HCT116 (cell line): Measurements from ENCODE around the gene UCN3. TPM values are rescaled to one million over a fixed set of nuclear protein-coding genes. Genes with fewer than 3 reads are reported as not detected.

Experiments used
- ATAC-seq: fragments of 200-7000 bp; cut with Tn5 transposase; 2 replicates; pipeline ENCODE4 v1.9.1; 2020; ENCODE audit warnings: mild to moderate bottlenecking, moderate library complexity
- BruUV-seq: library from RNA; stranded (reverse); fragments of 400-500 nt; replicated peaks from 2 replicates; lab custom pipeline; 2021; lab: Mats Ljungman, UMichigan
- CTCF ChIA-PET: fragments of 300-600 bp; sonication (Branson Sonifier 250); formaldehyde crosslinking; loops from one replicate; lab custom pipeline; 2021; ENCODE audit warnings: antibody characterized with exemption; lab: Charles Lee
- POLR2A ChIA-PET: fragments of 300-600, 350-600 bp; sonication (Branson Sonifier 250); formaldehyde crosslinking; loops from one replicate; lab custom pipeline; 2021; ENCODE audit warnings: antibody characterized with exemption; lab: Charles Lee
- RAD21 ChIA-PET, 2 experiments: fragments of 300-600 bp; sonication (Branson Sonifier 250); formaldehyde crosslinking; loops; one replicate each; lab custom pipeline; 2023; ENCODE audit warnings: low total read pairs in 2 of 2; ENCODE audit not compliant: uncharacterized antibody in 2 of 2, unreplicated experiment in 2 of 2, low non-redundant PET in 1 of 2; lab: Charles Lee
- DNase-seq: peaks from one replicate; pipeline ENCODE4 v3.0.0-alpha.2; 2010; ENCODE audit warnings: low read depth, low spot score
- H2AFZ ChIP-seq: fragments of 200-600 bp; shearing (Covaris generic), sonication (generic); 2 replicates; pipeline ENCODE4 v1.6.1; 2017; ENCODE audit warnings: low read depth, mixed run types, mixed read lengths, antibody characterized with exemption, low read length; ENCODE audit not compliant: poor library complexity, severe bottlenecking
- H3K27ac ChIP-seq: 2 replicates; pipeline ENCODE4 v1.5.1; 2012; ENCODE audit warnings: low read depth, low read length
- H3K27me3 ChIP-seq: fragments of 200-600 bp; sonication (generic); 2 replicates; pipeline ENCODE4 v1.6.1; 2016; ENCODE audit warnings: mixed run types, low read length, mixed read lengths; ENCODE audit not compliant: insufficient read depth
- H3K36me3 ChIP-seq, 2 experiments: fragments of 200-500 bp in 1 of 2; fragments of 200-600 bp in 1 of 2; sonication (Bioruptor generic) in 1 of 2; sonication (generic) in 1 of 2; 2 replicates each; pipeline versions ENCODE4 v1.5.1 to v1.6.1; 2014 to 2016; ENCODE audit warnings: low read length in 2 of 2, inconsistent platforms in 1 of 2, mixed read lengths in 1 of 2, mixed run types in 1 of 2; ENCODE audit not compliant: insufficient read depth in 2 of 2, control insufficient read depth in 1 of 2
- H3K4me1 ChIP-seq, 2 experiments: fragments of 200-600 bp in 1 of 2; sonication (generic) in 1 of 2; 2 replicates each; pipeline versions ENCODE4 v1.5.1 to v1.6.1; 2012 to 2017; ENCODE audit warnings: low read length in 2 of 2, inconsistent platforms in 1 of 2, mild to moderate bottlenecking in 1 of 2, mixed read lengths in 1 of 2, mixed run types in 1 of 2, moderate library complexity in 1 of 2; ENCODE audit not compliant: insufficient read depth in 2 of 2, control insufficient read depth in 1 of 2
- H3K4me2 ChIP-seq: fragments of 200-600 bp; sonication (generic); 2 replicates; pipeline ENCODE4 v1.6.1; 2017; ENCODE audit warnings: mixed run types, low read length, mixed read lengths
- H3K4me3 ChIP-seq, 2 experiments: fragments of 200-600 bp in 1 of 2; sonication (generic) in 1 of 2; replicated peaks in 1 of 2; 2 replicates each; pipeline ENCODE4 v1.5.1; 2011 to 2016; ENCODE audit warnings: low read length in 2 of 2, control low read depth in 1 of 2, low read depth in 1 of 2, mild to moderate bottlenecking in 1 of 2, mixed read lengths in 1 of 2, mixed run types in 1 of 2
- H3K79me2 ChIP-seq: fragments of 200-600 bp; sonication (generic); 2 replicates; pipeline ENCODE4 v1.6.1; 2017; ENCODE audit warnings: mild to moderate bottlenecking, mixed run types, low read length, moderate library complexity, mixed read lengths; ENCODE audit not compliant: insufficient read depth
- H3K9ac ChIP-seq: fragments of 200-600 bp; sonication (generic); 2 replicates; pipeline ENCODE4 v1.6.1; 2016; ENCODE audit warnings: low read length, mixed read lengths
- H3K9me2 ChIP-seq: fragments of 200-600 bp; sonication (generic), shearing (Covaris generic); 2 replicates; pipeline ENCODE4 v1.6.1; 2017; ENCODE audit warnings: mixed run types, mild to moderate bottlenecking, moderate library complexity; ENCODE audit not compliant: insufficient read depth
- H3K9me3 ChIP-seq, 2 experiments: fragments of 200-500 bp in 1 of 2; fragments of 200-600 bp in 1 of 2; sonication (Bioruptor generic) in 1 of 2; sonication (generic) in 1 of 2; 2 replicates each; pipeline ENCODE4 v1.6.1; 2014 to 2017; ENCODE audit warnings: low read length in 2 of 2, mixed read lengths in 2 of 2, inconsistent platforms in 1 of 2, low read depth in 1 of 2, mild to moderate bottlenecking in 1 of 2, mixed run types in 1 of 2, moderate library complexity in 1 of 2; ENCODE audit not compliant: control insufficient read depth in 1 of 2, insufficient read depth in 1 of 2
- H4K20me1 ChIP-seq: fragments of 200-600 bp; sonication (generic), shearing (Covaris generic); 2 replicates; pipeline ENCODE4 v1.6.1; 2017; ENCODE audit warnings: mixed run types, mild to moderate bottlenecking, moderate library complexity; ENCODE audit not compliant: insufficient read depth
- CBX3 ChIP-seq: IDR thresholded peaks from 2 replicates; pipeline ENCODE4 v1.6.1; 2012; ENCODE audit warnings: low read depth
- CEBPB ChIP-seq: IDR thresholded peaks from 2 replicates; pipeline ENCODE4 v1.6.1; 2012; ENCODE audit warnings: low read depth
- CTCF ChIP-seq, 3 experiments: fragments of 200-600 bp in 1 of 3; sonication (generic) in 1 of 3; IDR thresholded peaks in 2 of 3; conservative IDR thresholded peaks in 1 of 3; 2 replicates each; pipeline ENCODE4 v1.5.1; 2012 to 2017; ENCODE audit warnings: low read depth in 2 of 3, low read length in 2 of 3, antibody characterized with exemption in 1 of 3, borderline replicate concordance in 1 of 3, control low read depth in 1 of 3, mild to moderate bottlenecking in 1 of 3, mixed read lengths in 1 of 3, mixed run types in 1 of 3, moderate library complexity in 1 of 3; ENCODE audit not compliant: insufficient read depth in 1 of 3
- EGR1 ChIP-seq: IDR thresholded peaks from 2 replicates; pipeline ENCODE4 v1.6.1; 2012; ENCODE audit warnings: low read depth
- EZH2phosphoT487 ChIP-seq: fragments of 200-600 bp; IDR thresholded peaks from 2 replicates; pipeline ENCODE4 v1.6.1; 2018; ENCODE audit warnings: antibody characterized with exemption, borderline replicate concordance
- FOSL1 ChIP-seq: IDR thresholded peaks from 2 replicates; pipeline ENCODE4 v1.6.1; 2012; ENCODE audit warnings: low read depth
- JUND ChIP-seq: IDR thresholded peaks from 2 replicates; pipeline ENCODE4 v1.6.1; 2012
- MAX ChIP-seq: IDR thresholded peaks from 2 replicates; pipeline ENCODE4 v1.6.1; 2012
- POLR2AphosphoS5 ChIP-seq: IDR thresholded peaks from 2 replicates; pipeline ENCODE4 v1.6.1; 2011; ENCODE audit warnings: mild to moderate bottlenecking, low read depth, low read length, moderate library complexity
- REST ChIP-seq: IDR thresholded peaks from 2 replicates; pipeline ENCODE4 v1.6.1; 2012; ENCODE audit warnings: low read depth
- TCF7L2 ChIP-seq: IDR thresholded peaks from 2 replicates; pipeline ENCODE4 v1.7.0; 2011; ENCODE audit warnings: borderline replicate concordance, inconsistent platforms; ENCODE audit not compliant: insufficient read depth, insufficient read length; ENCODE audit errors: extremely low read depth
- ZBTB33 ChIP-seq: IDR thresholded peaks from 2 replicates; pipeline ENCODE4 v1.6.1; 2011; ENCODE audit warnings: mild to moderate bottlenecking, low read length, moderate library complexity; ENCODE audit not compliant: insufficient replicate concordance; ENCODE audit errors: extremely low read depth
- ZFX ChIP-seq: fragments of 450-650 bp; IDR thresholded peaks from 2 replicates; pipeline ENCODE4 v1.6.1; 2017
- intact Hi-C: fragments of 100-400 bp; cut with micrococcal nuclease; formaldehyde crosslinking; loops from 2 replicates; pipeline ENCODE4 v1.10.0; 2022
- total RNA-seq: library from RNA; stranded (reverse); gene quantifications from one replicate; pipeline ENCODE4 v1.2.1, GENCODE V29; 2021; ENCODE audit not compliant: unreplicated experiment

The UCN3 gene
- total RNA-seq, 1 experiment from 2014 or later = not detected

- peak; percentile 74 for TF ChIP-seq POLR2AphosphoS5
- peak; percentile 67; the same call in 1 of the 2 replicates for TF ChIP-seq MAX
Measured at GRCh38 chr10:5412277-5412941, 47.6 kb downstream of the UCN3 start, which contains the start of gene NET1 (continued).

GRCh38 chr10:5413012-5413938 is 48.5 kb downstream of the UCN3 start:
- CTCF ChIA-PET = interaction anchor here (0.7 kb wide), 1 partner anchor 29 kb away, joined by 3 read pairs; no protein-coding TSS in a partner anchor
- Histone ChIP-seq H3K4me1 (peaks cover 4 to 10% of the 10 kb centered on the region in 2 experiments; a peak in 3 of 4 replicates), H3K4me3 (peak overlapping the region; percentile 71 to 79), H3K27me3 (no peaks in the 10 kb centered on the region), H3K4me2 (peak overlapping the region; percentile 77), H3K27ac (peak overlapping the region; percentile 22; the same call in 1 of the 2 replicates), H2AFZ (no peak overlapping the region), H4K20me1 (no peaks in the 10 kb centered on the region), H3K9me3 (peaks cover under 1 to 4% of the 10 kb centered on the region in 2 experiments; a peak in 2 of 4 replicates), H3K9me2 (no peaks in the 10 kb centered on the region), H3K79me2 (peaks cover 55% of the 10 kb centered on the region), H3K9ac (peak overlapping the region; percentile 80), H3K36me3 (0 out of 4 replicates have a peak, but pooled peaks cover 0 to 7% of the 10 kb centered on the region in 2 experiments)
- RAD21 ChIA-PET = no interaction called here
- POLR2A ChIA-PET = no interaction called here
- ATAC-seq (peak; percentile 41), DNase-seq (no peak)
- intact Hi-C loops = no loop called here
- TSS peak; percentile 40 for BruUV-seq
- TF ChIP-seq ZBTB33 (no peak), CEBPB (no peak), ZFX (no peak), REST (no peak), POLR2AphosphoS5 (no peak), CBX3 (no peak), JUND (no peak), FOSL1 (no peak), EZH2phosphoT487 (no peak), TCF7L2 (no peak), EGR1 (no peak), CTCF (IDR thresholded peaks at IDR 0.05 in 2 of 3, conservative IDR thresholded peaks at IDR 0.05 in 1 of 3; ENCODE audit: borderline replicate concordance in 1 of 3, insufficient read depth in 1 of 3, low read depth in 2 of 3, low read length in 2 of 3) (no peak)
